H1 (cell line): ENCODE results near the gene UROS. TPM values are rescaled to one million over a fixed set of nuclear protein-coding genes. Genes with fewer than 3 reads are reported as not detected.

Experiments used
- ASH2L ChIP-seq: fragments of 200-600, 300-600 bp; sonication (generic); IDR thresholded peaks from one replicate; pipeline ENCODE4 v1.7.1; 2017; ENCODE audit warnings: low read length
- CEBPB ChIP-seq: IDR thresholded peaks from 2 replicates; pipeline ENCODE4 v1.6.1; 2012; ENCODE audit warnings: low read depth, low read length
- GTF2F1 ChIP-seq: IDR thresholded peaks from 2 replicates; pipeline ENCODE4 v1.6.1; 2012; ENCODE audit warnings: low read depth, low read length, improper control_type of control experiment, borderline replicate concordance
- MAFK ChIP-seq: IDR thresholded peaks from 2 replicates; pipeline ENCODE4 v1.6.1; 2012; ENCODE audit warnings: low read depth, mild to moderate bottlenecking, improper control_type of control experiment, low read length
- PHF8 ChIP-seq: fragments of 200-600 bp; sonication (generic); conservative IDR thresholded peaks from 2 replicates; pipeline ENCODE4 v1.7.1; 2012; ENCODE audit warnings: low read depth, mild to moderate bottlenecking, inconsistent platforms, low read length, moderate library complexity
- RFX5 ChIP-seq: IDR thresholded peaks from 2 replicates; pipeline ENCODE4 v1.6.1; 2011; ENCODE audit warnings: low read depth, low read length, improper control_type of control experiment, borderline replicate concordance
- SIN3A ChIP-seq, 2 experiments: IDR thresholded peaks in 1 of 2; conservative IDR thresholded peaks in 1 of 2; 2 replicates each; pipeline ENCODE4 v1.6.1; 2011 to 2012; ENCODE audit warnings: low read length in 2 of 2, improper control_type of control experiment in 1 of 2, low read depth in 1 of 2, mild to moderate bottlenecking in 1 of 2
- SP1 ChIP-seq: IDR thresholded peaks from 2 replicates; pipeline ENCODE4 v1.6.1; 2011; ENCODE audit warnings: low read depth, low read length
- TCF12 ChIP-seq: IDR thresholded peaks from 2 replicates; pipeline ENCODE4 v1.6.1; 2011; ENCODE audit warnings: low read depth, mild to moderate bottlenecking, low read length
- ZNF274 ChIP-seq: IDR thresholded peaks from 2 replicates; pipeline ENCODE4 v1.7.0; 2012; ENCODE audit warnings: low read length, borderline replicate concordance; ENCODE audit errors: extremely low read depth
- polyA plus RNA-seq, 7 experiments: library from polyadenylated mRNA; depleted of rRNA in 3 of 7; stranded (reverse) in 5 of 7; unstranded in 2 of 7; fragments of >200 nt in 5 of 7; fragments of 200-250 nt in 2 of 7; gene quantifications; 1 replicate in 5 of 7; 2 replicates in 1 of 7; 4 replicates in 1 of 7; pipeline versions ENCODE4 v1.2.1 to v1.2.3, GENCODE V29; 2011 to 2013; ENCODE audit warnings: missing spikeins in 2 of 7, mixed read lengths in 2 of 7
- total RNA-seq: library from RNA; stranded (reverse); fragmentation: NEBNext Ultra II Directional; extraction: Animal tissue kit (Norgen Biotek cat#: 25700); gene quantifications from 2 replicates; pipeline ENCODE4 v1.2.1, GENCODE V29; 2021
- TF ChIP-seq, protein P1 (sequence below): fragments of 300-600 bp; sonication (generic); IDR thresholded peaks from 2 replicates; pipeline ENCODE4 v1.7.1; 2012; ENCODE audit warnings: low read length, moderate library complexity, mild to moderate bottlenecking, inconsistent platforms; ENCODE audit not compliant: insufficient replicate concordance

The UROS gene
- total and polyA plus RNA-seq, 2 of the 8 experiments (the other 6 are each of a cell fraction or from before 2014, with no cell fraction given) = 45.6 to 58.0 TPM

DNA sequence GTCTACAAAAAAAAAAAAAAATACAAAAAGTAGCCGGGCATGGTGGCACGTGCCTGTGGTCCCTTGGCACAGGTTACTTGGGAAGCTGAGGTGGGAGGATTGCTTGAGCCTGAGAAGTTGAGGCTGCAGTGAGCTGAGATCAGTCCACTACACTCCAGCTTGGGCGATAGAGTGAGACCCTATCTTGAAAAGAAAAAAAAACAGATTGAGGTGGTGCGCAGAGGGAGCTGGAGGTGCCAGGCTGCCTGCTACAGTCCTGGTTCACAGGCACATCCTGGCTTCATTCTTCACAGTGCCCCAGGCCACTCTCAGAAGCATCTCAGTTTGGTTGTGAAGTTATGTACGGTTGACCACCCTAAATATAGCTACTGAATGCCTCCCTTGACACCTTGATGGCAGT, 52.2 kb downstream of the UROS start (continued):
- TF ChIP-seq, protein P1, sequence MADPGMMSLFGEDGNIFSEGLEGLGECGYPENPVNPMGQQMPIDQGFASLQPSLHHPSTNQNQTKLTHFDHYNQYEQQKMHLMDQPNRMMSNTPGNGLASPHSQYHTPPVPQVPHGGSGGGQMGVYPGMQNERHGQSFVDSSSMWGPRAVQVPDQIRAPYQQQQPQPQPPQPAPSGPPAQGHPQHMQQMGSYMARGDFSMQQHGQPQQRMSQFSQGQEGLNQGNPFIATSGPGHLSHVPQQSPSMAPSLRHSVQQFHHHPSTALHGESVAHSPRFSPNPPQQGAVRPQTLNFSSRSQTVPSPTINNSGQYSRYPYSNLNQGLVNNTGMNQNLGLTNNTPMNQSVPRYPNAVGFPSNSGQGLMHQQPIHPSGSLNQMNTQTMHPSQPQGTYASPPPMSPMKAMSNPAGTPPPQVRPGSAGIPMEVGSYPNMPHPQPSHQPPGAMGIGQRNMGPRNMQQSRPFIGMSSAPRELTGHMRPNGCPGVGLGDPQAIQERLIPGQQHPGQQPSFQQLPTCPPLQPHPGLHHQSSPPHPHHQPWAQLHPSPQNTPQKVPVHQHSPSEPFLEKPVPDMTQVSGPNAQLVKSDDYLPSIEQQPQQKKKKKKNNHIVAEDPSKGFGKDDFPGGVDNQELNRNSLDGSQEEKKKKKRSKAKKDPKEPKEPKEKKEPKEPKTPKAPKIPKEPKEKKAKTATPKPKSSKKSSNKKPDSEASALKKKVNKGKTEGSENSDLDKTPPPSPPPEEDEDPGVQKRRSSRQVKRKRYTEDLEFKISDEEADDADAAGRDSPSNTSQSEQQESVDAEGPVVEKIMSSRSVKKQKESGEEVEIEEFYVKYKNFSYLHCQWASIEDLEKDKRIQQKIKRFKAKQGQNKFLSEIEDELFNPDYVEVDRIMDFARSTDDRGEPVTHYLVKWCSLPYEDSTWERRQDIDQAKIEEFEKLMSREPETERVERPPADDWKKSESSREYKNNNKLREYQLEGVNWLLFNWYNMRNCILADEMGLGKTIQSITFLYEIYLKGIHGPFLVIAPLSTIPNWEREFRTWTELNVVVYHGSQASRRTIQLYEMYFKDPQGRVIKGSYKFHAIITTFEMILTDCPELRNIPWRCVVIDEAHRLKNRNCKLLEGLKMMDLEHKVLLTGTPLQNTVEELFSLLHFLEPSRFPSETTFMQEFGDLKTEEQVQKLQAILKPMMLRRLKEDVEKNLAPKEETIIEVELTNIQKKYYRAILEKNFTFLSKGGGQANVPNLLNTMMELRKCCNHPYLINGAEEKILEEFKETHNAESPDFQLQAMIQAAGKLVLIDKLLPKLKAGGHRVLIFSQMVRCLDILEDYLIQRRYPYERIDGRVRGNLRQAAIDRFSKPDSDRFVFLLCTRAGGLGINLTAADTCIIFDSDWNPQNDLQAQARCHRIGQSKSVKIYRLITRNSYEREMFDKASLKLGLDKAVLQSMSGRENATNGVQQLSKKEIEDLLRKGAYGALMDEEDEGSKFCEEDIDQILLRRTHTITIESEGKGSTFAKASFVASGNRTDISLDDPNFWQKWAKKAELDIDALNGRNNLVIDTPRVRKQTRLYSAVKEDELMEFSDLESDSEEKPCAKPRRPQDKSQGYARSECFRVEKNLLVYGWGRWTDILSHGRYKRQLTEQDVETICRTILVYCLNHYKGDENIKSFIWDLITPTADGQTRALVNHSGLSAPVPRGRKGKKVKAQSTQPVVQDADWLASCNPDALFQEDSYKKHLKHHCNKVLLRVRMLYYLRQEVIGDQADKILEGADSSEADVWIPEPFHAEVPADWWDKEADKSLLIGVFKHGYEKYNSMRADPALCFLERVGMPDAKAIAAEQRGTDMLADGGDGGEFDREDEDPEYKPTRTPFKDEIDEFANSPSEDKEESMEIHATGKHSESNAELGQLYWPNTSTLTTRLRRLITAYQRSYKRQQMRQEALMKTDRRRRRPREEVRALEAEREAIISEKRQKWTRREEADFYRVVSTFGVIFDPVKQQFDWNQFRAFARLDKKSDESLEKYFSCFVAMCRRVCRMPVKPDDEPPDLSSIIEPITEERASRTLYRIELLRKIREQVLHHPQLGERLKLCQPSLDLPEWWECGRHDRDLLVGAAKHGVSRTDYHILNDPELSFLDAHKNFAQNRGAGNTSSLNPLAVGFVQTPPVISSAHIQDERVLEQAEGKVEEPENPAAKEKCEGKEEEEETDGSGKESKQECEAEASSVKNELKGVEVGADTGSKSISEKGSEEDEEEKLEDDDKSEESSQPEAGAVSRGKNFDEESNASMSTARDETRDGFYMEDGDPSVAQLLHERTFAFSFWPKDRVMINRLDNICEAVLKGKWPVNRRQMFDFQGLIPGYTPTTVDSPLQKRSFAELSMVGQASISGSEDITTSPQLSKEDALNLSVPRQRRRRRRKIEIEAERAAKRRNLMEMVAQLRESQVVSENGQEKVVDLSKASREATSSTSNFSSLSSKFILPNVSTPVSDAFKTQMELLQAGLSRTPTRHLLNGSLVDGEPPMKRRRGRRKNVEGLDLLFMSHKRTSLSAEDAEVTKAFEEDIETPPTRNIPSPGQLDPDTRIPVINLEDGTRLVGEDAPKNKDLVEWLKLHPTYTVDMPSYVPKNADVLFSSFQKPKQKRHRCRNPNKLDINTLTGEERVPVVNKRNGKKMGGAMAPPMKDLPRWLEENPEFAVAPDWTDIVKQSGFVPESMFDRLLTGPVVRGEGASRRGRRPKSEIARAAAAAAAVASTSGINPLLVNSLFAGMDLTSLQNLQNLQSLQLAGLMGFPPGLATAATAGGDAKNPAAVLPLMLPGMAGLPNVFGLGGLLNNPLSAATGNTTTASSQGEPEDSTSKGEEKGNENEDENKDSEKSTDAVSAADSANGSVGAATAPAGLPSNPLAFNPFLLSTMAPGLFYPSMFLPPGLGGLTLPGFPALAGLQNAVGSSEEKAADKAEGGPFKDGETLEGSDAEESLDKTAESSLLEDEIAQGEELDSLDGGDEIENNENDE = no peak
- TF ChIP-seq ASH2L (no peak), PHF8 (no peak), SP1 (no peak), MAFK (no peak), ZNF274 (no peak), GTF2F1 (no peak), CEBPB (no peak), SIN3A (conservative IDR thresholded peaks at IDR 0.05 in 1 of 2, IDR thresholded peaks at IDR 0.05 in 1 of 2; ENCODE audit: low read depth in 1 of 2, low read length in 2 of 2) (no peak), TCF12 (no peak), RFX5 (no peak)
